OCI-LY1 (cell line): Measurements from ENCODE around the gene LTBP3.

Source experiments
- H2AFZ ChIP-seq: fragments of 200-600 bp; sonication (generic), shearing (Covaris generic); 2 replicates; pipeline ENCODE4 v1.6.0; 2014; ENCODE audit warnings: antibody characterized with exemption, mild to moderate bottlenecking, low read length
- H3F3A ChIP-seq: fragments of 200-600 bp; sonication (generic), shearing (Covaris generic); 2 replicates; pipeline ENCODE4 v1.6.0; 2014; ENCODE audit warnings: mild to moderate bottlenecking, antibody characterized with exemption, low read length, moderate library complexity; ENCODE audit not compliant: insufficient read depth
- H3K27ac ChIP-seq: fragments of 200-600 bp; sonication (generic); 2 replicates; pipeline ENCODE4 v1.5.1; 2014; ENCODE audit warnings: low read length, mixed run types, mild to moderate bottlenecking, low read depth; ENCODE audit not compliant: poor library complexity, severe bottlenecking
- H3K27me3 ChIP-seq: fragments of 200-600 bp; sonication (generic); 2 replicates; pipeline ENCODE4 v1.6.0; 2014; ENCODE audit warnings: antibody characterized with exemption, mild to moderate bottlenecking, low read length, moderate library complexity; ENCODE audit not compliant: insufficient read depth
- H3K36me3 ChIP-seq: fragments of 200-600 bp; sonication (generic); 2 replicates; pipeline ENCODE4 v1.6.1; 2014; ENCODE audit warnings: mild to moderate bottlenecking, antibody characterized with exemption, low read length, moderate library complexity, mixed read lengths; ENCODE audit not compliant: insufficient read depth
- H3K4me1 ChIP-seq: fragments of 200-600 bp; sonication (generic); 2 replicates; pipeline ENCODE4 v1.5.1; 2014; ENCODE audit warnings: mild to moderate bottlenecking, low read length, moderate library complexity; ENCODE audit not compliant: insufficient read depth, severe bottlenecking
- H3K4me2 ChIP-seq: fragments of 200-600 bp; sonication (generic), shearing (Covaris generic); 2 replicates; pipeline ENCODE4 v1.6.1; 2014; ENCODE audit warnings: low read length
- H3K4me3 ChIP-seq: fragments of 200-600 bp; sonication (generic); 2 replicates; pipeline ENCODE4 v1.5.1; 2014; ENCODE audit warnings: low read length, low read depth, mild to moderate bottlenecking, mixed read lengths; ENCODE audit not compliant: poor library complexity, severe bottlenecking
- H3K79me2 ChIP-seq: fragments of 200-600 bp; shearing (Covaris generic); 2 replicates; pipeline ENCODE4 v1.6.1; 2016; ENCODE audit warnings: mixed run types, low read length, mixed read lengths; ENCODE audit not compliant: insufficient read depth
- H3K9ac ChIP-seq: fragments of 200-600 bp; sonication (generic), shearing (Covaris generic); 2 replicates; pipeline ENCODE4 v1.6.1; 2014; ENCODE audit warnings: mild to moderate bottlenecking, low read length, mixed read lengths
- H3K9me2 ChIP-seq: fragments of 200-600 bp; sonication (generic), shearing (Covaris generic); 2 replicates; pipeline ENCODE4 v1.6.1; 2014; ENCODE audit warnings: low read depth, mild to moderate bottlenecking, low read length, mixed read lengths
- H3K9me3 ChIP-seq: fragments of 200-600 bp; shearing (Covaris generic); 2 replicates; pipeline ENCODE4 v1.6.1; 2014; ENCODE audit warnings: low read length, mixed read lengths
- H4K20me1 ChIP-seq: fragments of 200-600 bp; sonication (generic), shearing (Covaris generic); 2 replicates; pipeline ENCODE4 v1.6.0; 2016; ENCODE audit warnings: mild to moderate bottlenecking, low read length; ENCODE audit not compliant: insufficient read depth
- CTCF ChIP-seq: fragments of 200-600 bp; sonication (generic), shearing (Covaris generic); IDR thresholded peaks from 2 replicates; pipeline ENCODE4 v1.5.1; 2017; ENCODE audit warnings: mild to moderate bottlenecking, antibody characterized with exemption, low read length, moderate library complexity, mixed read lengths
- EZH2 ChIP-seq: fragments of 200-600 bp; sonication (generic), shearing (Covaris generic); IDR thresholded peaks from 2 replicates; pipeline ENCODE4 v1.8.0; 2017; ENCODE audit warnings: borderline replicate concordance, mixed run types, mild to moderate bottlenecking, antibody characterized with exemption, low read length, moderate library complexity, mixed read lengths

Gene LTBP3

GRCh38 chr11:65577756-65578109, 19.6 kb upstream of the LTBP3 start:
- no peak overlapping the region for H2AFZ ChIP-seq
- H3K27me3 ChIP-seq: peaks cover 5% of the 10 kb centered on the region
- no peak overlapping the region for H3K4me2 ChIP-seq
- no peaks in the 10 kb centered on the region; the same call in 1 of the 2 replicates for H3F3A ChIP-seq
- H4K20me1 ChIP-seq: no peaks in the 10 kb centered on the region
- H3K27ac ChIP-seq: no peak overlapping the region
- no peaks in the 10 kb centered on the region; the same call in 1 of the 2 replicates for H3K36me3 ChIP-seq
- H3K9me2 ChIP-seq: no peaks in the 10 kb centered on the region
- no peak overlapping the region for H3K9ac ChIP-seq
- H3K4me3 ChIP-seq: no peak overlapping the region
- TF ChIP-seq CTCF (no peak), EZH2 (no peak)
- peaks cover 33% of the 10 kb centered on the region for H3K4me1 ChIP-seq
- no peaks in the 10 kb centered on the region for H3K79me2 ChIP-seq
- H3K9me3 ChIP-seq: no peaks in the 10 kb centered on the region

DNA sequence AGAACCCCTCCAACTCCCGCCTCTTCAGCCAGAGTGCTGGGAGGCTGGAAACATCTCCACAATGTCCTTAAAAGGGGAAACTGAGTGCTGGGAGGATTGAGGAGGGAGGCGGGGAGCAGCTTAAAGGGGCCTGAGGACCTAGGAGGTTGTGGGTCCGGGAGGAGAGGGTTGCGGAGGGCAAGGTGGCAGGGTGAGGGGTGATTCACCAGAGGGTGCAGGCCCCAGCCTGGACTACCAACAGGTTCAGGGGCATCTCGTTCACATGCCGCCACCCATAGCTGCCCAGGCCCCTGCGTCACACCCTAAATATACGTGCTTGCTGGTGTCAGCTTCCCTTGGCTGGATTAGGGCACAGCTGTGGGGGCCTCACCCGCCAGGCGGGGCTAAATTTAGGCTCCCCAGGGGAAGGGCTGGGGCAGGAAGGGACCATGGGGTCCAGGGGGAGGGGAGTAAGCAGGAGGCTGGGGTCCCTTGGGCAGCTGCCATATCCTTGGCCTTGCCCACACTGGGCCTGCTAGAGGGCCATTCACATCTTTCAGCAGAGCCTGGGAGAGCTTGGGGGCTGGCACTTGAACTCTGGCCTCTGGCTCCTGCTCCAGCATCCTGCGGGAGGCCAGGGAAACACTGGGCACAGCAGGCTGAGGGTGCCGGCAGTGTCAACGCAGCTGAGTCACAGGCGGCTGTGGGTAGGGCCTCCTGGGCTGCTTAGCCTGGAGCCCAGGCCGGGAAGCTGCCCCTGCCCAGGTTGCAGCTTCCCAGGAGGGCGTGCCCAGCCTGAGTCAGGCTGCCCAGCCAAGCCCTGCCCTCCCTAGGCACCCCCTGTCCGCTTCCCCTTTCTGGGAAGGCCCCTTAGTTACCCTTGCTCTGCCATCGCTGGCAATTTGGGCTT, 19.0 kb upstream of the LTBP3 start:
- H2AFZ ChIP-seq: no peak overlapping the region
- no peak for TF ChIP-seq CTCF
- no peak for TF ChIP-seq EZH2
- no peaks in the 10 kb centered on the region; the same call in 1 of the 2 replicates for H3F3A ChIP-seq
- H3K79me2 ChIP-seq: no peaks in the 10 kb centered on the region
- peaks cover 34% of the 10 kb centered on the region for H3K4me1 ChIP-seq
- H3K27me3 ChIP-seq: peaks cover 5% of the 10 kb centered on the region
- no peak overlapping the region for H3K27ac ChIP-seq
- H3K9ac ChIP-seq: no peak overlapping the region
- no peaks in the 10 kb centered on the region for H3K9me2 ChIP-seq
- H4K20me1 ChIP-seq: no peaks in the 10 kb centered on the region
- peak overlapping the region; percentile 63; the same call in 1 of the 2 replicates for H3K4me2 ChIP-seq
- H3K36me3 ChIP-seq: no peaks in the 10 kb centered on the region; the same call in 1 of the 2 replicates
- H3K9me3 ChIP-seq: no peaks in the 10 kb centered on the region
- no peak overlapping the region for H3K4me3 ChIP-seq

GRCh38 chr11:65576232-65576866, 18.2 kb upstream of the LTBP3 start:
- Histone ChIP-seq H3K79me2 (no peaks in the 10 kb centered on the region), H3K9ac (peak overlapping the region; percentile 48; the same call in 1 of the 2 replicates), H3K4me2 (peak overlapping the region; percentile 63), H4K20me1 (no peaks in the 10 kb centered on the region), H3K9me3 (no peaks in the 10 kb centered on the region), H3F3A (no peaks in the 10 kb centered on the region; the same call in 1 of the 2 replicates), H3K4me1 (peaks cover 42% of the 10 kb centered on the region), H3K27ac (no peak overlapping the region), H3K36me3 (no peaks in the 10 kb centered on the region; the same call in 1 of the 2 replicates), H3K27me3 (peaks cover 5% of the 10 kb centered on the region; the same call in 1 of the 2 replicates), H3K9me2 (no peaks in the 10 kb centered on the region), H3K4me3 (peak overlapping the region; percentile 54), H2AFZ (no peak overlapping the region)
- no peak for TF ChIP-seq CTCF
- TF ChIP-seq EZH2: no peak
